Measurements from ENCODE around the gene SLC13A3.

Gene SLC13A3

GRCh38 chr20:46634528-46634927 is 16.7 kb downstream of the SLC13A3 start:
- DNase-seq, result no peak

GRCh38 chr20:46631874-46632446 is 19.3 kb downstream of the SLC13A3 start:
- DNase-seq, result no peak

- DNase-seq, result no peak
These were observed 19.9 kb downstream of the SLC13A3 start for GRCh38 chr20:46631212-46631869.

GRCh38 chr20:46630306-46630705 is 21.0 kb downstream of the SLC13A3 start:
- DNase-seq, result no peak

GRCh38 chr20:46629341-46629740 is 21.9 kb downstream of the SLC13A3 start:
- DNase-seq, result no peak

- DNase-seq, result no peak
These were observed 24.0 kb downstream of the SLC13A3 start for GRCh38 chr20:46627234-46627633.

- no peak for DNase-seq
These were observed 24.5 kb downstream of the SLC13A3 start for GRCh38 chr20:46626758-46627157.

- no peak for DNase-seq
These were observed 25.3 kb downstream of the SLC13A3 start for GRCh38 chr20:46625875-46626373.

- DNase-seq, result no peak
These were observed 26.3 kb downstream of the SLC13A3 start for GRCh38 chr20:46624946-46625345.

- DNase-seq, result no peak
These were observed 29.1 kb downstream of the SLC13A3 start for GRCh38 chr20:46622165-46622564.

GRCh38 chr20:46621492-46621891 is 29.8 kb downstream of the SLC13A3 start:
- no peak for DNase-seq

- no peak for DNase-seq
These were observed 31.8 kb downstream of the SLC13A3 start for GRCh38 chr20:46619445-46619844.

GRCh38 chr20:46618316-46619100 is 32.8 kb downstream of the SLC13A3 start:
- no peak for DNase-seq

GRCh38 chr20:46614503-46614902 is 36.8 kb downstream of the SLC13A3 start:
- no peak for DNase-seq

GRCh38 chr20:46610145-46610544 is 41.1 kb downstream of the SLC13A3 start:
- DNase-seq, result no peak

GRCh38 chr20:46609043-46609442 is 42.2 kb downstream of the SLC13A3 start:
- no peak for DNase-seq

- DNase-seq, result no peak
These were observed 43.3 kb downstream of the SLC13A3 start for GRCh38 chr20:46607849-46608497.

- no peak for DNase-seq
These were observed 43.9 kb downstream of the SLC13A3 start for GRCh38 chr20:46607191-46607848.

GRCh38 chr20:46606817-46607190 is 44.5 kb downstream of the SLC13A3 start:
- no peak for DNase-seq

GRCh38 chr20:46605978-46606816 is 45.1 kb downstream of the SLC13A3 start:
- no peak for DNase-seq

- DNase-seq, result no peak
These were observed 46.1 kb downstream of the SLC13A3 start for GRCh38 chr20:46605181-46605580.

- no peak for DNase-seq
These were observed 46.6 kb downstream of the SLC13A3 start for GRCh38 chr20:46604551-46605133.
